Anterior cingulate cortex (tissue), 58 donors: ENCODE measurements around the gene OXA1L.
"Not testable (repeated sequence)": the region's sequence is repeated elsewhere in the genome, so short reads cannot be mapped to it uniquely, and the experiment has no call there.

Source experiments
- DNase-seq, 58 donors: peaks; one replicate each; lab custom pipeline; 2025; lab: John Stamatoyannopoulos, UW

The OXA1L gene

DNA sequence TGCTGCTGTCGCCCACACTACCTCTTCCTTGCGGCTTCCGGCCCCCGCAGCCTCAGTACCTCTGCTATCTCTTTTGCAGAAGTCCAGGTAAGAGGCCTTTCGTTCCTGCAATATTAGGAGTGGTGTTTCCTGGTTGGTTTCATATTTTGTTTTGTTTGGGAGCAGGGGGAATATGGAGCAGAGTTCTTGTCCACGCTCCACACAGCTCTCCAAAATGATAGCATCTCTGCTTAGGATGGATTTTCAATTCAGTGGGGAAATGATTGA, 768 bp downstream of the OXA1L start:
- DNase-seq = no peak

DNA sequence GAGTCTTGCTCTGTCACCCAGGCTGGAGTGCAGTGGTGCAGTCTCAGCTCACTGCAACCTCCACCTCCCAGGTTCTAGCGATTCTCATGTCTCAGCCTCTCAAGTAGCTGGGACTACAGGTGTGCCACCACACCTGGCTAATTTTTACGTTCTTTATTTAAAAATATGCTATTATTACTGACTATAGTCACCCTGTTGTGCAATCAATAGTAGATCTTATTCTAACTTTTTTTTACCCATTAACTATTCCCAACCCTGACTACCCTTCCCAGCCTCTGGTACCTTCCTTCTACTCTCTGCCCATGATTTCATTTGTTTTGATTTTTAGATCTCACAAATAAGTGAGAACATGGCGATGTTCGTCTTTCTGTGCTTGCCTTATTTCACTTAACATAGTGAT, 2.5 kb downstream of the OXA1L start:
- DNase-seq = no peak

DNA sequence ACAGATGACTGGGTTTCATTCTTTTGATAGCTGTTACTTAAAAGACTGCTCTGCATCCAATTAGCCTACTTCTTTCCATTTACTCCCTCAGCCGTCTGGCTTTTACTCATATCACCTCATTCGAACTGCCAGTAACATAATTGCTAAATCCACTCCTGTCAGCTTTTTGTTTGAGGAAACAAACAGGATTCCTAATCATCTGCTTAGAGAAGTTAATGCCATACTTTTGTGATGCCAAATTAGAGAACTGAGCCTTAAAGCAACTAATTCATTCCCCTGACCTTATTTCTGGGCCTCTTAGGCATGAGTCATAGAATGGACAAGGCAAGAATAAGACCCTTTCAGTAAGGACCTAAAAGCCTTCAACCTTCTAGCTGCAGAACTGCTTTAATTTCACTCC, 2.9 kb downstream of the OXA1L start:
- DNase-seq = peak in 2 of 58 donors; percentile 5 to 9

DNA sequence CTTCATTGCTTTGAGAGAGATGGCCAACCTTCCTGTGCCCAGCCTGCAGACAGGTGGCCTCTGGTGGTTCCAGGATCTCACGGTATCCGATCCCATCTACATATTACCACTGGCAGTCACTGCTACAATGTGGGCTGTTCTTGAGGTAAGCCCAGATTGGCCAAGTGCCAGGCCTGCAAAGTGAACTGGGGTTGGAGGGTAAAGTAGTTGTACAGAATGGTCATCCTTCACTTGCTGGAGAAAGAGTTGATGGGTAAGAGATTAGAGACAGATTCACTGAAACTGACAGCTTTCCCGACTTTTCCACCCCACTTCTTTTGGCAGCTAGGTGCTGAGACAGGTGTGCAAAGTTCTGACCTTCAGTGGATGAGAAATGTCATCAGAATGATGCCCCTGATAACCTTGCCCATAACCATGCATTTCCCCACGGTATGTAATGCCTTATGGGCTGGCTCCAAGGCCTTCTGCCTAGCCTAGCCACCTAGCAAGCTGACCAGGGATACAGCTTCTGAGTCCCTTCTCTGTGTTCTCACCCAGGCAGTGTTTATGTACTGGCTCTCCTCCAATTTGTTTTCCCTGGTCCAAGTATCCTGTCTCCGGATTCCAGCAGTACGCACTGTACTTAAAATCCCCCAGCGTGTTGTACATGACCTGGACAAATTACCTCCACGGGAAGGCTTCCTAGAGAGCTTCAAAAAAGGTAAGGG, 4.1 kb downstream of the OXA1L start:
- DNase-seq = peak in 1 of 58 donors; percentile 9

DNA sequence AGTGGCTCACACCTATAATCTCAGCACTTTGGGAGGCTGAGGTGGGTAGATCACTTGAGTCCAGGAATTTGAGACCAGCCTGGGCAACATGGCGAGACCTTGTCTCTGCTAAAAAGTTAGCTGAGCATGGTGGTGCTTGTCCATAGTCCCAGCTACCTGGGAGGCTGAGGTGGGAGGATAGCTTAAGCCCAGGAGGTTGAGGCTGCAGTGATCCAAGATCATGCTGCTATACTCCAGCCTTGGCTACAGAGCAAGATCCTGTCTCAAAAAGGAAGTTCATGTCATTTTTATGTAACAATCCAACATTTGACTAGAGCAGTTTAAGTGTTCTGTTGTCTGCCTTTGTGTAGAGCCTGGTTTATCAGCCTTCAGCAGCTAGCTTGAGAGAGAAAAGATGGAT, 6.2 kb downstream of the OXA1L start:
- DNase-seq = no peak

DNA sequence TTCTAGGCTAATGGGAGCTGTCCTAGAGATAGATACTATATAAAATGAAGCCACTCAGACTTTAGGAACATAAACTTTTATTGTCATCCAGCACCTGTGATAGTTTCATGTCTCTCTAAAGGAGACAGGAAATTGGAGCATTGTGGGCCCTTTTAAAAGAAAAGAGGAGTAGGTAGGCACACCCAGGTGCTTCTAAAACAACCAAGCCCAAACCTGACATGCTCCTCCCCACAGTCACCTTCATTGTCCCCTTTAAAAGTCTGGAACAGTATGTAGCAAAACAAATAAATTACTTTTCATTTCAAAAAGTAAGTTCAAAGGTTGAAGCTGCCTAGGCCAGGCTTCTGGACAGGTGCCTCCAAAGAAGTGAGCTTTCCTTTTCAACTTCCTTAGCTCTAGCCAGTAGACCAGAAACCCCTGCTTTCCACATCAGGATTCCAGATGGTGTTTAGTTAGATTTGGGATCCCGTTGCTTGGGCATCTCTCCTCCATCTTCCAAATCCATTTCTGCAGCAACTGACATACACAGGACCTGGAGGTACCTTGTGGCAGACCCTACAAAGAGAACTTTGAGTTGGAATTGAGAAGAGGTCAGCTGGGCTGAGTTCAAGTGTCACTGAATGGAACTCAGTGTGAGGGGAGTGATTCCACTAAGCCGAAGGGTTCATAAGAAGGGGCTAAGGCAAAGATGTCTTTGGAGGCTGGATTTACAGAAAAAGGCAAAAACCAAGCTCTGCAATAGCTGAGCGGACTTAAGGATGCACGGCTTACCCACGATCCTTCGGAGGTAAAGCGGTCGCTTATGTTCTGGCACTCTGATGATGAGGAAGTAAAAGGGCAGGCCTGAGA, 6.9 kb downstream of the OXA1L start:
- DNase-seq = no peak

DNA sequence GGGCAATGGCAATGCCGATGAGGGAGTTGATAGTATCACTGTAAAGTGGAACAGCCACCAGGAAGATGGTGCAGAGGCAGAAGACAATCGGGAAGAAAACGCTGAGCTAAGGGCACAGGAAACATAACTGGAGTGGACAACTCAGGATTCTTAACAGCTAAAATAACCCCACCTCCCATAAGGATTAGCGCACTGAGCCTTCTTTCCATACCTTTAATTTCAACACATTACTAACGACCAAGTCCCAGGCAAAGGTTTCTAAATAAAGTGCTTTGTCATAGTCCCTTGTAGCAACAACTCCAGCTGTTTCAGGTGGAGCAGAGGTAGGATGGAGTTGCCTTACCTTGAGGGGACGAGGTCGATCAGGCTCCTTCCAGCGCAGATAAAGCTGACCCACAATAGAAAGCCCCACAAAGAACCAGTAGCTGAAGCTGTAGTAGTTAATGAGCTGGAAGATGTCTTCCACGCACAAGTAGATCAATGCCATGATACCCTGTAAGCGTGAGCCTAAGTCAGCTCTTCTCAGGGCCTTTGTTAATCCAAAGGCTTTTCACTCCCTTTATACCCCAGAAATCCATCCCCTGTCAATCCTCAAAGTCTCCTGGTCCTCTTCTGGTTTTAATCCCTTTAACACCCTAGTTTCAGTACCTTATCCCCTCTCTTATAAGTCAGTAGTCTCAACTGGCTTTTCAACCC, 7.7 kb downstream of the OXA1L start:
- no peak for DNase-seq

DNA sequence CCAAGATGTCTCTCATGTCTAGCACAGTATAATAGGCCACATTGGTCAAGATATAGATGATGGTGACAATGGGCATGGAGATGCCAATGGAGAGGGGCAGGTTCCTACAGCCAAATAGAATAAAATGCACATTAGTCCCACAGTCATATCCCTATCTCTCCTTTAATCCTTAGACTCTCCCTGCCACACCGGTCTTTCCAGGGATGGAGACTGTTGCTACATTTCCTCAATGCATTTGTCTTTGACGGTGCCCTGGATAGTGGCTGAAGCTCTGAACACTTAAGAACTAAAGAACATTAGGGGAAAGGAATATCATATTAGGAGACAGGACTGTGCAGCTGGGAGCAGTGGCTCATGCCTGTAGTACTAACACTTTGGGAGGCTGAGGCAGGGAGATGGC, 9.7 kb downstream of the OXA1L start:
- DNase-seq = no peak

DNA sequence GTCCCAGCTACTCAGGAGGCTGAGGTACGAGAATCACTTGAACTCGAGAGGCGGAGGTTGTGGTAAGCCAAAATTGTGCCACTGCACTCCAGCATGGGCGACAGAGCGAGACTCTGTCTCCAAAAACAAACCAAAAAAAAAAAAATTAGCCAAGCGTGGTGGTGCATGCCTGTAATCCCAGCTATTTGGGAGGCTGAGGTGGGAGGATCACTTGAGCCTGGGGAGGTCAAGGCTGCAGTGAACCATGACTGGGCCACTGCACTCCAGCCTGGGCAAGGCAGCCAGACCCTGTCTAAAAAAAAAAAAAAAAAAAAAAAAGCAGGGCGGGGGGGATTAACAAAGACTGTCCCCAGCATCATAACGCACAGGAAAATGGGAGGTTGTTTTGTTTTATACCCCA, 10.4 kb downstream of the OXA1L start:
- not testable (repeated sequence) for DNase-seq

DNA sequence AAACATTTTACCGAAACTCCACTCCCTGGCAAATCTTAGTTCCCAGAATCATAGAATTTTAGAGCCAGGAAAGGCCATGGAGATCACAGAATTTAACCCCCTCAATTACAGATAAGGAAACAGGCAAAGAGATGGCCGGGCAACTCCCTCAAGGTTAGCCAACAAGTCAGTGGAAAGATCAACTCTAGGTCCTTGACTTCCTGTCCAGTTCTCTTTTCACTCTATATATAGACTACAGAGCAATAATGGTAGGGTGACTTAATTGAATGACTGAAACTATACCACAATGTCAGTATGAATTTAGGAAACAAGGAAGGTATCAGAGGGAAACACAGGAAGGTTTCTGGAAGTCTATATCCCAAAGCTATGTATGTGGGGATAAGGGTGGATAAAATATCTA, 11.6 kb downstream of the OXA1L start:
- DNase-seq = no peak

DNA sequence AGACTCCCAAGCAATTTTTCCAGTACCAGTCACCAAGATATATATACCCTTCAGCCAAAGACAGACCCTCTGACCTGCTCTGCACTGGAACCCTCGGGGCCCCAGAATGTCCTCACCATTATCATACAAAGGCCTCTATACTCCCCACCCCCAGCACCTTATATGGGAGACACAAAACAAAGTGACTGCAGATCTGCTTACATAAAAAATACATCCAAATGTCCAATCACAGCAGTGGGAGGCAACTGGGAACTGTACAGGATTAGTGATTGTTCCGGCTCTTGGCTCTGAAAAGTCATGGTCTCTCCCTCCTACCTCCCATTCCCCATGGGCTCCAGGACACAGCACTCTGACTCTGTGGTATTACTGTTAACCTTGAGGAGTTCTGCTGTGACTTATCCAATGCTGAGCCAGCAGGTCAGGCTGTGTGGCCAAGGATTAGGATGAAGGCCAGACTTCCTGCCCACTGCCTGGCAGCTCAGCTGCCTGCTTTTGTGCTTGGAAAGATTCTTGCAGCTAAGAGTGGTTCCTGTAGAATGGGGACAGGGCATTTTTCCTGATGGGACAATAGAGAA, 13.7 kb downstream of the OXA1L start:
- DNase-seq = peak in 2 of 58 donors; percentile 15 to 32

DNA sequence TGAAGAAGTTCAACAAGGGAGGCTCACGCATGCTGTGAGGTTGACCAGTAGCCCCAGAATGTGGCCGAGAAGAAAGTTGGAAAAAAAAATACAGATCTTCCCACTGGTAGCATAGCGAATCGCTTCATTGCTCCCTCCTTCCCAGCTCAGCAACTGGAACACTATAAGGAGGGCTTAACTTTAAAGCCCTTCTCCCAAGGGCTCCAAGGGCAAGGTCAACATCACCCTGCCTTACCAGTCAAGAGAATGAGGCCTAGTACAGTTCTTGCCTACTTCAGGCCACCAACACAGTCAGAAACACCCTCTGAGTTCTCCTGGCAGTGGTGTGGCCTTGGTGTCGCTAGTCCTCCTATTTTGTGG, 14.4 kb downstream of the OXA1L start:
- DNase-seq = no peak

DNA sequence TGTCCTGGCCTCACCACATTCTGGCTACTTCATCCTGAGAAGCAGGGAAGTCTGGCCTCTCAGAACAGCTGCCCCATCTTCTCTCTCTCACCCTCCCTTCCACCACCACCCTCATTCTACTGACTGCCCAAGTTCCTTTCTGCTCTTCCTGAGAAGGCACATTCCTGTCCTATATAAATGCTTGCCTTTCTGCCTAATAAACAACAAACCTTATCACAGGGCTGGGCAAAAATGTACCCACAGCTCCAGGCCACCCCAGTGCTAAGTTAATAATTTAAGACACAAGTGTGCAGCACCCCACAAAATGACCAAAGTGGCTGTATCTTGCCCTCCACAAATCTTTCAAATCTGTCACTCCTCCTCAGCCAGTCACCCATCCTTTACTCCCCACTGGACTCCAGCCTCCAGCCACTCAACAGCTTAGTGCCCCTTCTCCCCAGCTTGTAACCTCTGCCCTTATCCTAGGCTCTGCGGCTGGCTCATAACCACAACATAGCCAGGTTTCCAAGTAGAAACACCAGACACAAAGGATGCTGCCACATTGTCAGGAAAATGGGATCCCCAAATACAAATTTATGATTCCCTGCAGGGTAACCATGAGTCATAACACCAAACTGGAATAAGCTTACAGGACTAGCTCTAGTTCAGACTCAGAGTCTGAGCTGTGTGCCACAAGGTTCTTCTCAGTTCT, 15.0 kb downstream of the OXA1L start:
- DNase-seq = no peak

DNA sequence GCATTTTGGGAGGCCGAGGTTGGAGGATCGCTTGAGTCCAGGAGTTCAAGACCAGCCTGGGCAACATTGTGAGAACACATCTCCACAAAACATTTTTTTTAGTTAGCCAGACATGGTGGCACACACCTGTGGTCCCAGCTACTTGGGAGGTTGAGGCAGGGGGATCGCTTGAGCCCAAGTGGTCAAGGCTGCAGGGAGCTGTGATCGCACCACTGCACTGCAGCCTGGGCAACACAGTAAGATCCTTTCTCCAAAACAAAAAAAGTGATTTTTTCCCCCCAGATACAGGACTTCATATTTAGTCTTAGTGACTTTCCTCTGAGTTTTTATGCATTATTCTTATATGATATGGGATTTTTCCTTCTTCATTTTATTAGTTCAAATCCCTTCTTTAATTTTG, 20.2 kb downstream of the OXA1L start:
- no peak for DNase-seq

DNA sequence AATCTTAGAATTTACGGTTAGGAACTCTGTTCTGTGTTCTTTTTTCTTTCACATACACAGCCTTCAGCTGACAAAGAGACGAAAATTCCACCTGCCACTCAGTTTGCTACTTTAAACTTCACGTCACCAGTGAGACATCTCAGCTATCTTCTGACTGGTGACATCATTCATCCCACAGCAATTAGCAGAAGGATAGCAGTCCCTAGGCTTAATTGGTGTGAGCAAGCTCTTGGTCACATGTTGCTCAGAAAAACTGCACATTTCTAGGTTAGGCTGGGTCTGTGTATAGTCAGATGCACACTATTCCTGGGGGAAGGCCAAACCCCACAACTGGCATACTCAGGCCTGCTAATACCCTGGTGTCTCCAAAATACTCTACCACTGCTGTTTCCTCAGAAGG, 24.8 kb downstream of the OXA1L start:
- no peak for DNase-seq

DNA sequence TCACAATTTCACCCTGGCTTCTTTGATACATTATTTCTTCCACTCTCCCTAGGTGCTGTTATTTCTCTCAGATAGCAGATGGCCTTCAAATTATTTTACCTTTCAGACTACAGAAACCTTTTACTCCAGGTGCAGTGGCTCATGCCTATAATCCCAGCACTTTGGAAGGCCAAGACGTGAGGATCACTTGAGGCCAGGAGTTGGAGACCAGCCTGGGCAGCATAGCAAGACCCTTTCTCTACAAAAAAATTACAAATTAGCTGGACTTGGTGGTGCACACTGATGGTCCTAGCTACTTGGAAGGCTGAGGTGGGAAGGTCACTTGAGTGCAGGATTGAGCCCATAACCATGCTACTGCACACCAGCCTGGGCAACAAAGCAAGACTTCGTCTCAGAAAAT, 25.7 kb downstream of the OXA1L start:
- no peak for DNase-seq

DNA sequence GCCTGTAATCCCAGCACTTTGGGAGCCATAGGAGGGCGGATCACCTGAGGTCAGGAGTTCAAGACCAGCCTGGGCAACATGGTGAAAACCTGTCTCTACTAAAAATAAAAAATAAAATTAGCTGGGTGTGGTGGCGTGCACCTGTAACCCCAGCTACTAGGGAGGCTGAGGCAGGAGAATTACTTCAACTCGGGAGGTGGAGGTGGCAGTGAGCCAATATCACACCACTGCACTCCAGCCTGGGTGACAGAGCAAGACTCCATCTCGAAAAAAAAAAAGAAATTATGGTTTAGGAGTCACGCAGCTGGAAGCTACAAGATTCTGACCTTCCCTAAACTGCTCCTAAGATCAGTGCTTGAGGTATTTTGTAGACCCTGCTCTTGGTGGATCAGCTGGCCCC, 27.1 kb downstream of the OXA1L start:
- DNase-seq = not testable (repeated sequence)

DNA sequence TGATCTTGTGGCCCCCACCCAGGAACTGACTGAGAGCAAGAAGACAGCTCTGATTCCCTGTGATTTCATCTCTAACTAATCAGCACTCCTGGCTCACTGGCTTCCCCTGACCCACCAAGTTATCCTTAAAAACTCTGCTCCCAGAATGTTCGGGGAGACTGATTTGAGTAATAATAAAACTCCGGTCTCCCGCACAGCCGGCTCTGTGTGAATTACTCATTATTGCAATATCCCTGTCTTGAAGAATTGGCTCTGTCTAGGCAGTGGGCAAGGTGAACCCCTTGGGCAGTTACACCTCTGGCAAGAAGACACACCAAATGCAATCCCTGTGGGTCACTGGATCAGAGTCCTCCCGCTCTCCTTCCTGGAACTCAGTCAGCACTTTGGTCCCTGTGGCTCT, 27.5 kb downstream of the OXA1L start:
- DNase-seq = no peak

DNA sequence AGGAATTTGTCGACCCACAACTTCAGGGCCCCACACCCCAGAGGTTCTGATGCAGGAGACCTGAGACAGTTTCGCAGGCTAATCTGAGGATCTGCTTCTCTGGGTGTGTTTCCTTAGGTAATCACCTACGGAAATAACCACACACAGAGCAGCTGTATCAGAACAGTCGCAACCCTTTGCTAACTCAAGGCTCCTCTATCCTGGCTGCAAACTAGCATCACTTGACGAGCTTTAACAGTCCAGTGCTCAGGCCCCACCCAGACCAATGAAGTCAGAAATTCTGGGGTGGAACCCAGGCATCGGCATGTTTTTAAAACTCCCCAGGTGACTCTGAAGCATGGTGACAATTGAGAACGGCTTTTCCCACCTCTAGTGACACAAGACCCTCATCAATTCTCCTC, 28.1 kb downstream of the OXA1L start:
- no peak for DNase-seq

DNA sequence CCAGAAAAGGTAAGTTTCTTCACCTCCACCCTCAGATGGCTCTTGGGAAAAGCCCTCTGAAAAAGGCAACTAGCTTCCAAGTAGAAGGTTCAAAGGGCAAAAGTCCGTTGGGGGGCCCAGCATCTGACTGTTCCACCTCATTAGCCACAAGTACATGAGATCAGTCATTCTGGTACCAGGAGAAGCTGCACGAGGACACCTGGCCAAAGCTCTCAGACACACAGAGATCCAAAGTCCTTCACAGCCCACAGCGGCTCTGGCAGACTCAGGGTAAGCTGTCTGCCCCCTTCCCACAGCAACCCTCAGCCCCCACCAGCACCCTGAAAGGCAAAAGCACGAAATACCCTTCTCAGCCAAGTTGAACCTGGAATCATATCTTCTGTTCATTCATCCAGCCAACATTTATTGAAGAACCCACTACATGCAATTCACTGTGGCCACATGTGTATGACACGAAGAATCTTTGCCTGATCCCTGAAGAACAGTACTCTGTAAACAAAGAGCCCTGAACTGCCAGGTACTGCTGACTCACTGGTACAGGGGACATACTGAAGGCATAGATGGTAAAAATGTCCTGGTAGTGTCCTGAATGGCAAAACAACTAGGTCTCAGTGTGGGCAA, 29.7 kb downstream of the OXA1L start:
- DNase-seq = no peak
